Effector CD8-positive, alpha-beta T cell (primary cell): ENCODE results near the gene AMPH.

Source experiments
- DNase-seq: peaks from one replicate; lab custom pipeline; 2025; lab: John Stamatoyannopoulos, UW

The AMPH gene

DNA sequence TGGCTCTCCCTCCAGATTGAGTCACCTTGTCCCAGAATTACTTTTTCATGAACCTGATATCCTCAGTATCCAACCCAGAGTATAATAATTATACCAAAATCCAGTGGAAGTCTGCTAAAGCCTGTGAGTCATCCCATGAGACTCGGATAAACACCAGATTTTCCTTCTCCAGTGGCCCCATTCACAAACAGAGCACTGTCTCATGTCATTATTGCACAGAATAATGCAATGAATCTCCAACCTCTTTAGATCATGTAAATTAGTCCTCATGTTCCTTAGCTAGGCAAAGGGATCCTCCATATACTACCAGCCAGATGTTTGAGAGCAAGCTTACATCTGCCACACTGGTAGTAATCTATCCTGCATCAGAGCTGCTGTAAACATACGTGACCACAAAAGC lies 89.0 kb downstream of the AMPH start:
- DNase-seq: no peak

DNA sequence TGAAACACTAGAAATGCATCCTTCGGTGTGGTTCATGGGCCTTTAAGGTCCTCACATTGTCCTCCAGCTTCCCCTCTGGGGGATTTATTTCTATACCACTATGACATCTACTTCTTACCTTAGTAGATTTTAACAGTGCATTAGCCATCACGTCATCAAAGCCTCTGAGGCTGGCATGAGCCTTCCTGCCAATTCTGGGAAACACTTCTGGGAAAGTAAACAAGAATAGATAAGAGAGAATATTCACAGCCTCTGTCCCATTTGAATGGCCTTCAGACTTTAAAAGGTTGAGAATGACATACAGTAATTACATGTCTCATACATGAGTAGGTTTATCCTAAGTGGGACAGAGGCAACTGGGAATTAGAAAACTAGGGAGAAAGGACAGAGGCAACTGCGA lies 89.7 kb downstream of the AMPH start:
- DNase-seq: no peak

DNA sequence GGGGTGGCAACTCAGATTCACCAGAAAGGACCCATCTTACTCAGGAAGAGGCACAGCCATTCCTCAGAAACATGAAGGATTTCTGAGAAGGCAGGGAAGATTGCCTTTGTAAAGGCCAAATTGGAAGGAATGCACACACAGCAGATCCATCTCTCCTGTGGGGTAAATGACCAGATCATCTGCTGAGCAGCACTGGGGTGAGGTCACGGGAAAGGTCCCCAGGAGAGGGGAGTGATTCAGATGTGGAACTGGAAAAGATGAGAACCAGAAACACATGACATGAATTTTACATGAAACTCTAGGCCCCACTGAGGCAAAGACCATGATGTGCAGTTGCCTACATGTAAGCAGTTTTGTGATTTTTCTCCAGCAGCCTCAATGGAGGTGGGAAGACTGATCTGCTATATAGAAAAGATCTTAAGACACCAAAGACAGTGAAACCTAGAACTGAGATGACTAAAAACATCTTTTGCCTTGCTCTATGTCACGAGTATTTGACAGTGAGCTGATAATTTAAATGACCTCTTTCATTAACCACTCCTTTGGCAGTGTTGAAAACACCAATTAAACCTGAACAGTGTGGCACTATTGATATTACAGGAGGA lies 91.6 kb downstream of the AMPH start:
- DNase-seq: no peak

- DNase-seq: no peak
Observed at GRCh38 chr7:38535073-38535472, 96.1 kb downstream of the AMPH start.

DNA sequence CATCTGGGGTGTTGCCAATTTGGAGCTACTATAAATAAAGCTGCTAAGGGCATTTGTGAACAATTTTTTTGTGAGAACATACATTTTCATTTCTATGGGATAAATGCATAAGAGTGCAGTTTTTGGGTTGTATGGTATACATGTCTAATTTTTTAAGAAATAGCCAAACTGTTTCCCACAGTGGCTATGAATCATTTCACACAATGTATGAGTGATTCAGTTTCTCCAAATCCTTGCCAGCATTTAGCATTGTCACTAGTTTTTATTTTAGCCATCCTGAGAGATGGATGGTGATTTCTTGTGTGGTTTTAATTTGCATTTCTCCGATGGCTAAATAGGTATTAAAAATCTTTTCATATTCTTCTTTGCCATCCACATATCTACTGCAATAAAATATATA lies 105.3 kb downstream of the AMPH start:
- DNase-seq: no peak

DNA sequence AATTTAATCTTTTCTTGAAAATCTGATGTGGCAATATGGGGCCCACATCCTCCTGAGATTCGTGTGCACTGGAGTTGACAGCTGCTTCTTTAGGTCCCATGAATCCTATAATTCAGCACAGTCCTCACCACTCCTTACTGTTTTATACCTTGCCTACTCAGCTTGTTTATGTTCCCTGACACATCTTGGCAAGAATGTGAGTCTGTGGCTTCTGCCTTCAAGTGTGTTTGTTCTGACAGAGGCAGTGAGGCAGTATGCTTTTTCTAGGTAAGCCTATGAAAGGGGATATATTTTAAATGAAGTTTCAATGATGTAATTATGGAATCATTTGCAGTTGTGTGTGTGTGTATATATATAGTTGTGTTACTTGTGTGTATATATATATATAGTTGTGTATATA lies 106.4 kb downstream of the AMPH start:
- DNase-seq: no peak

GRCh38 chr7:38520741-38521140 lies 110.4 kb downstream of the AMPH start:
- DNase-seq: no peak

DNA sequence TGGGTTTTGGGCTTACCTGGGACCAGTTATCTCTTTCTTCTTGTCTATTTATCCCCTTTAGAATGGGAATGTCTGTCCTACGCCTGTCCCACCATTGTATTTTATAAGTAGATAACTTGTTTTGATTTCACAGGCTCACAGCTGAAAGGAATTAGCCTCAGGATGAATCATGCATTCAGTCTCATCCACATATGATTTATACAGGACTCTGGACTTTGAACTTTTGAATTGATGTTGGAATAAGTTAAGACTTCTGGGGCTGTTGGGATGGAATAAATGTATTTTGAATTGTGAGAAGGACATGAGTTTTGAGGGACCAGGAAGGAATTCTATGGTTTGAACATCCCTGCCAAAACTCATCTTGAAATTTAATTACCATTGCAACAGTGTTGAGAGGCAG lies 112.6 kb downstream of the AMPH start:
- no peak for DNase-seq

- DNase-seq: no peak
Observed at GRCh38 chr7:38512704-38513103, 118.5 kb downstream of the AMPH start.

GRCh38 chr7:38512291-38512690 lies 118.9 kb downstream of the AMPH start:
- DNase-seq: no peak

- no peak for DNase-seq
Observed at GRCh38 chr7:38507384-38507783, 123.8 kb downstream of the AMPH start.

DNA sequence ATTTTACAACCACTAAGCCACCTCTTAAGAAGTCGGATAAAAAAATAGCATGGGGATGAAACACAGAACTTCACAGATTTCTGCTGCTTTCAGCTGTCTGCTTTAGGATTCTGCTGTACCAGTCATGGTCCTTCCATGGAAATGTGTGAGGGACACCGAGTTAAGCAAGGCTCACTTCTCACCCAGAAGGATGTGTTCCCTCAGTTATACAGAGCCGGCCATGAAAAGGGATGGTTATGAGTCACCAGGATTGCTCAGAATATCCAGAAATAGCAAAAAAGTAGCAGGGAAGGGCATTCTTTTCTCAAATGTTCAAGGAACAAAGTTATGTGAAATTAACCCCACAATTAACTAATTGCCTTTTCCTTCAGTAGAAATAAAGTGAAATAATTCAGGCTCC lies 124.4 kb downstream of the AMPH start:
- DNase-seq: no peak

GRCh38 chr7:38506004-38506403 lies 125.2 kb downstream of the AMPH start:
- no peak for DNase-seq

- DNase-seq: no peak
Observed at GRCh38 chr7:38504684-38505083, 126.5 kb downstream of the AMPH start.

- DNase-seq: no peak
Observed at GRCh38 chr7:38502848-38503247, 128.3 kb downstream of the AMPH start.

DNA sequence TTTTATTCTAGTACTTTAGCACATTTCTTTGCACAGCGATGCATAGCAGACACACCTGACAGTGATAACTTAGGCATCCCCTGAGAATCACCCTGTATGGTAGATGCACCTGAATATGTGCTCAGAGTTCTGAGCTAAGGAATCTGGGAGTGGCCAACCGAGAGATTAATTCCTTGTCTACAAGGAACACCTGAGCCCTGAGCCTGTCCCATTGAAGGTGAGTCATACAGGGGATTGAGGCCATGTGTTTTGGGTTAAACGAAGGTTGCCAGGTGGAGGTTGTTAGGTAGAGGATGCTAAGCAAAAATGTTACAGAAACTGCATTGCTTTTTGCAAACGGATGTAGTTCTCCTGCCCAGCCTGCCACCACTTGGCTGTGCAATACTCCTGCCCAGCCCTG lies 128.9 kb downstream of the AMPH start:
- no peak for DNase-seq

GRCh38 chr7:38492010-38492409 lies 139.2 kb downstream of the AMPH start:
- no peak for DNase-seq

- DNase-seq: no peak
Observed at GRCh38 chr7:38482521-38482920, 148.7 kb downstream of the AMPH start.

GRCh38 chr7:38481401-38481800 lies 149.8 kb downstream of the AMPH start:
- DNase-seq: no peak

- DNase-seq: no peak
Observed at GRCh38 chr7:38478404-38478803, 152.8 kb downstream of the AMPH start.

- no peak for DNase-seq
Observed at GRCh38 chr7:38477333-38477732, 153.8 kb downstream of the AMPH start.

DNA sequence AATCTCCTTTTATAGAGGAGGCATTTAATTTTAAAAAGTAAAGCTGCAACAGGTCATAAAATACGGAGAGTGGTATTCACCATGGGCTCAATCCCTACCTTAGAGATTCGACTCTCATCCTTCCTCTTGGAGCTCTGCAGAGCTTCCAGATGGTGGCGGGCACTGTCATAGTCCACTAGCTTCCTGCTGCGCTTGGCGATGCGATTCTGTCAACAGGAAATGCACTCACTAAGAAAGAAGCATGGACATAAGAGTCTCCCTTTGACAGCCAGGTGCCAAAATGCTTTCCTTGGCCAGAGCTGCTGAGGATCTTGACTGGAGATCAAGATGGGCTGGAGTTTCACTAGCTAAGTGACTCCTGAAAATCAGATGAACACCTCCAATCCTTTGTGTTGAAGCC lies 154.4 kb downstream of the AMPH start:
- no peak for DNase-seq

DNA sequence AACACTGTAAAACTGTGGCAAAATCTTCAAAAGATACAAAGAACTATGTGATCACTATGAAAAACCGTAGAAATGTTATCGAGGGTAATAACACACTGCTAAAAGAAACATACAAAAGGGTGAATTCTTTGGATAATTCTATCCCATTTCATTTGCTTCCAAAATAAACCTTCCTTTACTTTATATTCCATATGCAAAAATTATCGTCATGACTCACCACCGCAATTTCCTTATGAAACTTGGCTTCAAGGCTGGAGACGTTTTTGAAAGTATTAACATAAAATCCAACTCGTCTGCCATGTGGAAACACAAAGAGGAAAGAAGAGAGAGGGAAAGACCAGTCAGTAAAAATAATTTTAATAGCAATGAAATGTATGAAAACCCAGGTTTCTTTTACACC lies 165.2 kb downstream of the AMPH start:
- no peak for DNase-seq
